ENCODE results near the gene THSD4. TPM values are rescaled to one million over a fixed set of nuclear protein-coding genes. Genes with fewer than 3 reads are reported as not detected.

Gene THSD4
- total and polyA plus RNA-seq, 9 of the 15 experiments (the other 6 are each of a cell fraction or from before 2014, with no cell fraction given), result 0.04 TPM; not detected in 5

GRCh38 chr15:71567173-71567572, 451.9 kb downstream of the THSD4 start (continued):
- no peak for TF ChIP-seq CREB3L1 (IDR thresholded peaks at IDR 0.05; ENCODE audit: borderline replicate concordance, low read depth)

GRCh38 chr15:71568227-71568626, 453.0 kb downstream of the THSD4 start:
- in situ Hi-C loops (cut with MboI), result no loop called here
- Histone ChIP-seq H3K27me3 (ENCODE audit: control insufficient read depth in 2 of 2, insufficient read depth in 2 of 2, low read length in 2 of 2) (no peaks in the 10 kb centered on the region; a peak in 1 of 5 replicates), H3K9me3 (replicated peaks; ENCODE audit: control insufficient read depth, insufficient read depth, low read depth, low read length) (no peaks in the 10 kb centered on the region), H3K4me3 (no peak overlapping the region), H3K27ac (ENCODE audit: extremely low read depth, low read depth, low read length) (no peak overlapping the region), H3K36me3 (ENCODE audit: control insufficient read depth, insufficient read depth, low read length) (no peaks in the 10 kb centered on the region), H3K79me2 (ENCODE audit: control insufficient read depth, insufficient read depth, low read length) (no peaks in the 10 kb centered on the region), H3K4me1 (replicated peaks in 1 of 2; ENCODE audit: control insufficient read depth in 2 of 2, insufficient read depth in 2 of 2, low read length in 2 of 2) (no peaks in the 10 kb centered on the region), H3K9ac (ENCODE audit: insufficient read depth in 1 of 2, low read depth in 2 of 2, low read length in 2 of 2) (no peak overlapping the region), H3K4me2 (ENCODE audit: insufficient read depth, low read length) (no peak overlapping the region), H3K9me1 (ENCODE audit: control insufficient read depth, insufficient read depth, low read length) (no peaks in the 10 kb centered on the region), H2AFZ (ENCODE audit: low read depth, low read length) (no peak overlapping the region), H4K20me1 (replicated peaks; ENCODE audit: control insufficient read depth, insufficient read depth, low read length) (no peaks in the 10 kb centered on the region)
- ChIA-PET CTCF (ENCODE audit: low intra/inter-chr PET ratio) (no interaction called here), POLR2A (no interaction called here)
- ATAC-seq, result no peak
- WGBS (ENCODE audit: insufficient coverage, low coverage, missing lambda C conversion rate), result 0% methylated on average over 1 of the region's 1 CpG
- intact Hi-C loops (cut with micrococcal nuclease), result no loop called here
- no peak for DNase-seq (ENCODE audit: extremely low read depth in 1 of 4, low spot score in 3 of 4)
- BruUV-seq (replicated peaks), result no TSS peak
- no peak for FAIRE-seq
- TF ChIP-seq ZBTB33 (CRISPR knock-in tag; IDR thresholded peaks at IDR 0.05) (no peak), ZBTB12 (CRISPR knock-in tag; IDR thresholded peaks at IDR 0.05) (no peak), ARID2 (IDR thresholded peaks at IDR 0.05) (no peak), SMARCC2 (IDR thresholded peaks at IDR 0.05; ENCODE audit: low read depth) (no peak), MAFK (IDR thresholded peaks at IDR 0.05; ENCODE audit: low read length) (peak; percentile 39; the same call in 1 of the 2 replicates), ATF6 (CRISPR knock-in tag; IDR thresholded peaks at IDR 0.05) (no peak), BCLAF1 (IDR thresholded peaks at IDR 0.05; ENCODE audit: borderline replicate concordance in 1 of 2, control insufficient read depth in 1 of 2, low read depth in 2 of 2, low read length in 1 of 2) (no peak), MAFF (IDR thresholded peaks at IDR 0.05; ENCODE audit: low read length) (0 out of 2 replicates have a peak, but pooled peaks have one; percentile 33)
